IPS-NIHi11 (cell line): ENCODE results near the gene BTBD2.
A peak's percentile ranks its signal among the peaks of the same experiment; 100 is the strongest.

Experiments
- DNase-seq: peaks from one replicate; pipeline ENCODE4 v3.0.0; 2012; ENCODE audit warnings: mixed read lengths, low spot score

The BTBD2 gene

DNA sequence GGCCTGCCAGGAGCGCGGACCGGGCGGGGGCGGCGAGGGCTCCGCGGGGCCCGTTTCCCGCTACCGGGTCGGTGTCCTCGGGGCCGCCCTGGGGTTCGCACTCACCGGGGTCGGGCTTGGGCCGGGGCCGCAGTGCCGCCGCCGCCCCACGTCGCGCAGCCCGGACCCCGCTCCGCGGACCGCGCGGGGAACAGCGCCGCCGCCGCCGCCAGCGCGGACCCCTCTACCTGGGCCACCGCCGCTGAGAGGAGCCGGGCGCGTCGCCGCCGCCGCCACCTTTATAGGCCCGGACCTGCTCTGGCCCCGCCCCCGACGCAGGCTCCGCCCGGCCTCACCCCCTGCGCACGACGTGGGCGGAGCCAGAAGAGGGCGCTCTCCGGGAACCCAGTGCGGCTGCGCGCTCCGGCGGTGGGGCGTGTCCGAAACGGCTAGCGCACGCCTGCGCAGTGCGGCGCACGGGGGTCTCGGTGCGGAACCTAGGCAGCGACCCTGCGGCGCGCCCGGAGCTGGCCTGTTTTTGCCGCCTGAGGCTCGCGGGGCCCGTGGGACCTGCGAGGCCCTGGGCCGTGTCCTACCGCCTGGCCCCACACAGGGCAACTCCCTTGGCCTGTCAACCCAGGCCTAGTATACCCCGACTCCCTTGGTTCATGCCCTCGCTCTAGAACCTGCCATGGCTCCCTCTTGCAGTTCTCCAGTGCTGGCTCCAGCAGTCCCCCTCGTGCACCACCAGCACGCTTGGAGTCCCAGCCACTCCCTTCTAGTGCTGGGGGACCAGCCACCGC is 35.7 kb upstream of the BTBD2 start, which contains the start of gene MKNK2:
TSS of gene MKNK2 (minus strand) at position 254 of the 782 bp plus-strand sequence. CDS start 393 bp downstream, outside the sequence.
- peak; percentile 94 for DNase-seq

- no peak for DNase-seq
Measured at GRCh38 chr19:2050349-2050990, 35.0 kb upstream of the BTBD2 start.

GRCh38 chr19:2049741-2050348 is 34.3 kb upstream of the BTBD2 start:
- DNase-seq = peak; percentile 64

DNA sequence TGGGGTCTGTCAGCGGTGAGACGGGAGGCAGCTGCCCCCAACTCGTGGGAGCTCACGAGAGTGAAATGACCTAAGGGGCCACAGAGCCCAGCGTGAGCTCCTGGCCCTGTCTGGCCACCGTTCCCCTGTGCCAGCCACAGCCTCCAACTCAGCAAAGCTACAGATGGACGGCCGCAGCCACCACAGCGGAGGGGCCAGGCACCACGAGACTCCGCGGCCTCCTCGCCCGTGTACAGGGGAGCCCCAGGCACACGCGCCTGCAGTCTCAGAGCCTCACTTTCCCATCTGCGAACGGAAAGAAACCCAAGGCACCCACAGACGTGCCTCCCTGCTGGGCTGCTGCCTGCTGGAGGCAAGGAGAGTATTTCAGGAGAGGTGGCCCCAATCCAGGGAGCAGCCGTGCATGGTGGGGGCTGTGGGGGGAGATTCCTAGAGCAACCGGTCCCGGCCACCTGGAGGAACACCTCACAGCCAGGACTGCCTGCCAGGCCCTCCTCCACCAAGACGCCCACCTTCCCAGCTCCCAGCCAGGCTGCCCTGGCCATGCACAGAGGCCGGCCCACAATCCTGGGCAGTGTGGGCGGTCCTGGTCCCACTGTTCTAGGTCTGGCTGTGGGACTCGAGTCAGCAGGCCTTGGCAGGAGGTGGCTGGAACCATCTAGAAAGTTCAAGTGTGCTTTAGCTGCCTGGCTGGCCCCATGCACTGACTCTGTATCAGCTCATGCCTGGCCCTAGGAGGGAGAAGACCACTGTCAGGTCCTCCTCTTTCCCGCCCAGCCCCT is 33.6 kb upstream of the BTBD2 start:
- no peak for DNase-seq

DNA sequence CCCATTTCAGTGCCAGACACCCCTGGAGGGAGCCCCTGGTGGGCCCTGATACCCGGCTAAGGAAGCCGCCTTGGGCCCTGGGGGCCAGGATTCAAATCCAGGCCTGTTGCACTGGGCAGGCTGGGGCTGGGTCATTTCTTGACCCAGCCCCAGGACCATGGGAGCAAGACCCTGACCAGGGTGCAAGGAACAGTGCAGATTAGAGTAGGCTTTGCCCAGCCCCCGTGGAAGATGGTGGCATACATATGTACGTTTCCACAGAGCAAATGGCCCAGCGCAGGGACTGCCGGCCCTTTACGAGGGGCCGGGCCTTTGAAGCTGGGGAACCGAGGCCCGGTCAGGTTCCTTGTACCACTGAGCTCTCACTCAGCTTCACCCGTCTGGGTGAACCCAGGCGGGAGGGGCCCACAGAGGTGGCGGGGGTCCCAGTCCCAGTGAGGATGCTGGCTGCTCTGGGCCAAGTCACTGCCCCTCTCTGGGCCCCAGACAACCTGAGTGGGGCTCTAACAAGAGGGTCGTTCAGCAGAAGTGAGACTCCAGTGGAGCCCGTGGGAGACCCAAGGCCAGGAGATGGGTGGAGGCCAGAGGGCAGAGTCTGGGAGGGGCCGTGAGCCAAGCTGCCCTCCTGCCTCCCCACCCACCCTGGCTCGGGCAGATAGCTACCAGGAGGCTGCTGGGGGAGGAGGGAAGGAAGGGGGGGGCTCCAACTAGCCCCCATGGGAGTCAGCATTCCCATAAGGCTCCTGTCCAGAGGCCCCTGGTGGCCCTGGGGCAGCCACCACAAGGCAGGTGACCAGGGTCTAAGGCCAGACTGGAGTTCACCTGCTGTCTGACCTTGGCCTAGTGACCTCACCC is 32.8 kb upstream of the BTBD2 start:
- no peak for DNase-seq

GRCh38 chr19:2047449-2048103 is 32.1 kb upstream of the BTBD2 start:
- no peak for DNase-seq

GRCh38 chr19:2047076-2047448 is 31.5 kb upstream of the BTBD2 start:
- no peak for DNase-seq

- no peak for DNase-seq
Measured at GRCh38 chr19:2046046-2046907, 30.8 kb upstream of the BTBD2 start.

GRCh38 chr19:2045501-2046045 is 30.1 kb upstream of the BTBD2 start:
- DNase-seq = no peak

- DNase-seq = no peak
Measured at GRCh38 chr19:2044709-2045500, 29.4 kb upstream of the BTBD2 start.

DNA sequence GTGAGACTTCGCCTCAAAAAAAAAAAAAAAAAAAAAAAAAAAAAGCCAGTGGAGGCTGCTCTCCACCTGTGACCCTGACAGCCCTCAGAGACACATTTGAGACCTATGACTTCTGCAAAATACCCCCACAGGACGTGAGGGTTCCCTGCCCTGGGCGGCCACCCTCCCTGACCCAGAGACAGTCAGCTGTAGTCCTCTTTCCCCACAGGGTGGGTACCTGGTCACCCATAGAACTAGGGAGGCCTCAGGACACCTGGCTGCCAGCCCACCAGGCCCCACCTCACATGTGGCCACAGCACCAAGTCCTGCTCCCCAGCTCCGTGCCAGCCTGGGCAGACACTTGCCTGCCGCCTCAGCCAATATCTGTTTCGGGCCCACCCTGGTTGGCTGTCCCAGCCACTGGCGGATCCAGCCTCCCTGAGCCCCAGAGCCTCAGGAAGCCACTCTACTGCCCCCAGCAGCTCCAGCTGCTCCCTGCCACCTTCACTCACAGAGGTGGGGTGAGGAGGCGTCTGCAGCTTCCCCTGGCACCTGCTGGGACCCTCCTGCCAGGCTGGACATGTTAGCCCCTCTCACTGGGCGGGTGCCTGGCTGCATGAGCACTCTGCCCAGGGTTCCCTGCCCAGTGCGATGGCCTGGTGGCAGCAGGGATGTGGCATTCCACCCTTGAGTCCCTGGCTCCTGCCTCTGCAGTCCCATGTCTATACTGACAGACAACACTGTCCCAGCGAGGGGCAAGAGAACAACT is 28.6 kb upstream of the BTBD2 start:
- DNase-seq = no peak

GRCh38 chr19:2043251-2043641 is 27.7 kb upstream of the BTBD2 start:
- no peak for DNase-seq

- DNase-seq = no peak
Measured at GRCh38 chr19:2042485-2043250, 27.2 kb upstream of the BTBD2 start.

GRCh38 chr19:2041683-2042484 is 26.4 kb upstream of the BTBD2 start:
- peak; percentile 100 for DNase-seq

GRCh38 chr19:2041433-2041682 is 25.8 kb upstream of the BTBD2 start:
- no peak for DNase-seq

- DNase-seq = no peak
Measured at GRCh38 chr19:2040647-2041432, 25.3 kb upstream of the BTBD2 start.
